C4-2B (cell line): Measurements from ENCODE around the gene MRPL4.

Source experiments
- CTCF ChIP-seq: fragments of 450-650 bp; conservative IDR thresholded peaks from 2 replicates; pipeline ENCODE4 v1.5.1; 2017; ENCODE audit warnings: mild to moderate bottlenecking
- ZFX ChIP-seq: fragments of 450-650 bp; IDR thresholded peaks from 2 replicates; pipeline ENCODE4 v1.6.1; 2017

GRCh38 chr19:10290876-10291553 lies 39.0 kb downstream of the MRPL4 start:
- TF ChIP-seq CTCF (no peak), ZFX (no peak)
